Activated CD8-positive, alpha-beta T cell treated with anti-CD3 and anti-CD28 coated beads for 36 hours (primary cell): ENCODE measurements around the gene KLHL29. TPM values are rescaled to one million over a fixed set of nuclear protein-coding genes. Genes with fewer than 3 reads are reported as not detected.
"Not testable (repeated sequence)": the region's sequence is repeated elsewhere in the genome, so short reads cannot be mapped to it uniquely, and the experiment has no call there.

ENCODE experiments used
- ATAC-seq: fragments of 200-7000 bp; cut with Tn5 transposase; one replicate; pipeline ENCODE4 v1.10.0; 2021; ENCODE audit warnings: mild to moderate bottlenecking, moderate library complexity
- CTCF ChIA-PET: fragments of 350-600 bp; sonication (Branson Sonifier 250); formaldehyde crosslinking; loops from one replicate; lab custom pipeline; 2021; ENCODE audit warnings: antibody characterized with exemption; lab: Charles Lee
- POLR2A ChIA-PET: fragments of 350-600 bp; sonication (Branson Sonifier 250); formaldehyde crosslinking; loops from one replicate; lab custom pipeline; 2021; ENCODE audit warnings: antibody characterized with exemption; lab: Charles Lee
- DNase-seq: peaks from one replicate; pipeline ENCODE4 v3.0.0-alpha.2; 2020
- H3K27ac Mint-ChIP-seq: one replicate; pipeline ENCODE4 v1.8.0; 2021; ENCODE audit warnings: mild to moderate bottlenecking, mixed read lengths
- H3K27me3 Mint-ChIP-seq: one replicate; pipeline ENCODE4 v1.8.0; 2021; ENCODE audit warnings: mixed read lengths
- H3K36me3 Mint-ChIP-seq: one replicate; pipeline ENCODE4 v1.8.0; 2021; ENCODE audit warnings: low read depth, mixed read lengths
- H3K4me1 Mint-ChIP-seq: one replicate; pipeline ENCODE4 v1.8.0; 2021; ENCODE audit warnings: low read depth, mixed read lengths
- H3K4me3 Mint-ChIP-seq: one replicate; pipeline ENCODE4 v1.8.0; 2021; ENCODE audit warnings: mild to moderate bottlenecking, moderate library complexity, mixed read lengths
- H3K9me3 Mint-ChIP-seq: one replicate; pipeline ENCODE4 v1.8.0; 2021; ENCODE audit warnings: mixed read lengths
- intact Hi-C: fragments of 100-400 bp; cut with micrococcal nuclease; formaldehyde crosslinking; loops from one replicate; pipeline ENCODE4 v1.10.0; 2022
- total RNA-seq, 2 experiments: library from RNA; stranded (reverse); gene quantifications; one replicate each; pipeline ENCODE4 v1.2.3, GENCODE V29; 2021
- TF ChIP-seq, protein P1 (sequence below): fragments of 200-600 bp; IDR thresholded peaks from one replicate; pipeline ENCODE4 v1.8.0; 2022; ENCODE audit warnings: antibody characterized with exemption, mild to moderate bottlenecking

KLHL29 gene
- total RNA-seq, 2 experiments from 2014 or later, result 1.0 to 1.2 TPM

DNA sequence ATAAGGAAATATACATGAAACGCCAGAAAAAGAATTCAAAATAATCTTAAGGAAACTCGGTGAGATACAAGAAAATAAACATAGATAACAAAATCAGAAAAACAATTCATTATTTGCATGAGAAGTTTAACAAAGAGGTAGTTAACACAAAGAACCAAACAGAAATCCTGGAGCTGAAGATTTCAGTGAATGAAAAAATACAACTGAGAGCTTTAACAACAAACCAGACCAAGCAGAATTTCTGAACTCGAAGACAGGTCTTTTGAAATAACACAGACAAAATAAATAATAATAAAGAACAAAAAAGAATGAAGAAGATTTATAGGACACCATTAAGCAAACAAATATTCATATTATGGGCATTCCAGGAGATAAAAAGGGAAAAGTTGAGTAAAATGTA lies 337.3 kb downstream of the KLHL29 start:
- DNase-seq (no peak), ATAC-seq (no peak)
- ChIA-PET POLR2A (no interaction called here), CTCF (no interaction called here)
- Mint-ChIP-seq H3K27ac (no peak overlapping the region), H3K36me3 (peaks cover 46% of the 10 kb centered on the region), H3K27me3 (no peaks in the 10 kb centered on the region), H3K9me3 (peaks cover 24% of the 10 kb centered on the region), H3K4me3 (no peak overlapping the region), H3K4me1 (no peaks in the 10 kb centered on the region)
- intact Hi-C loops, result no loop called here
- TF ChIP-seq, protein P1, sequence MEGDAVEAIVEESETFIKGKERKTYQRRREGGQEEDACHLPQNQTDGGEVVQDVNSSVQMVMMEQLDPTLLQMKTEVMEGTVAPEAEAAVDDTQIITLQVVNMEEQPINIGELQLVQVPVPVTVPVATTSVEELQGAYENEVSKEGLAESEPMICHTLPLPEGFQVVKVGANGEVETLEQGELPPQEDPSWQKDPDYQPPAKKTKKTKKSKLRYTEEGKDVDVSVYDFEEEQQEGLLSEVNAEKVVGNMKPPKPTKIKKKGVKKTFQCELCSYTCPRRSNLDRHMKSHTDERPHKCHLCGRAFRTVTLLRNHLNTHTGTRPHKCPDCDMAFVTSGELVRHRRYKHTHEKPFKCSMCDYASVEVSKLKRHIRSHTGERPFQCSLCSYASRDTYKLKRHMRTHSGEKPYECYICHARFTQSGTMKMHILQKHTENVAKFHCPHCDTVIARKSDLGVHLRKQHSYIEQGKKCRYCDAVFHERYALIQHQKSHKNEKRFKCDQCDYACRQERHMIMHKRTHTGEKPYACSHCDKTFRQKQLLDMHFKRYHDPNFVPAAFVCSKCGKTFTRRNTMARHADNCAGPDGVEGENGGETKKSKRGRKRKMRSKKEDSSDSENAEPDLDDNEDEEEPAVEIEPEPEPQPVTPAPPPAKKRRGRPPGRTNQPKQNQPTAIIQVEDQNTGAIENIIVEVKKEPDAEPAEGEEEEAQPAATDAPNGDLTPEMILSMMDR, result no peak

DNA sequence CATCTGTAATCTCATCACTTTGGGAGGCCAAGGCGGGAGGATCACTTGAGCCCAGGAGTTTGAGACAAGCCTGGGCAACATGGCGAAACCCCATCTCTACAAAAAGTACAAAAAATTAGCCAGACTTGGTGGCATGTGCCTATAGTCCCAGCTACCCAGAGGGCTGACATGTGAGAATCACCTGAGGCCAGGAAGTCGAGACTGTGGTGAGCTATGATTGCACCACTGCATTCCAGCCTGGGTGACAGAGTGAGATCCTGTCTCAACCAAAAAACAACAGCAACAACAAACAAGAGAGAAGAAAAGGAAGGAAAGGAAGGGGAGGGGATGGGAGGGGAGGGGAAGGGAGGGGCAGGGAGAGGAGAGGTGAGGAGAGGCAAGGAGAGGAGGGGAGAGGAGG lies 338.1 kb downstream of the KLHL29 start:
- H3K27me3 Mint-ChIP-seq, H3K27ac Mint-ChIP-seq, H3K4me3 Mint-ChIP-seq, intact Hi-C loops, ATAC-seq, DNase-seq, POLR2A ChIA-PET, H3K4me1 Mint-ChIP-seq, CTCF ChIA-PET: not testable (repeated sequence)
- peaks cover 47% of the 10 kb centered on the region for H3K36me3 Mint-ChIP-seq
- H3K9me3 Mint-ChIP-seq, result peaks cover 24% of the 10 kb centered on the region

DNA sequence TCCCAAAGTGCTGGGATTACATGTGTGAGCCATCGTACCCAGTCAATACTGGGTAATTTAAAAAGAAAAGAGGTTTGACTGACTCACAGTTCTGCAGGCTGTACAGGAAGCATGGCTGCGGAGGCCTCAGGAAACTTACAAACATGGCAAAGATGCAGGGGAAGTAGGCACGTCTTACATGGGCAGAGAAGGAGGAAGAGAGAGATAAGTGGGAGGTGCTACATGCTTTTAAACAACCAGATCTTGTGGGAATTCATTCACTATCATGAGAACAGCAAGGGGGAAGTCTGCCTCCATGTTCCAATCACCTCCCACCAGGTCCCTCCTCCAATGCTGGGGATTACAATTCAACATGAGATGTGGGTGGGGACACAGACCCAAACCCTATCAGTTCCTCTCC lies 349.4 kb downstream of the KLHL29 start:
- Mint-ChIP-seq H3K36me3 (peaks cover 37% of the 10 kb centered on the region), H3K9me3 (no peaks in the 10 kb centered on the region), H3K27ac (no peak overlapping the region), H3K4me1 (no peaks in the 10 kb centered on the region), H3K27me3 (no peaks in the 10 kb centered on the region), H3K4me3 (no peak overlapping the region)
- ATAC-seq (no peak), DNase-seq (no peak)
- CTCF ChIA-PET, result no interaction called here
- intact Hi-C loops, result no loop called here
- POLR2A ChIA-PET, result no interaction called here
- TF ChIP-seq, protein P1, result no peak

DNA sequence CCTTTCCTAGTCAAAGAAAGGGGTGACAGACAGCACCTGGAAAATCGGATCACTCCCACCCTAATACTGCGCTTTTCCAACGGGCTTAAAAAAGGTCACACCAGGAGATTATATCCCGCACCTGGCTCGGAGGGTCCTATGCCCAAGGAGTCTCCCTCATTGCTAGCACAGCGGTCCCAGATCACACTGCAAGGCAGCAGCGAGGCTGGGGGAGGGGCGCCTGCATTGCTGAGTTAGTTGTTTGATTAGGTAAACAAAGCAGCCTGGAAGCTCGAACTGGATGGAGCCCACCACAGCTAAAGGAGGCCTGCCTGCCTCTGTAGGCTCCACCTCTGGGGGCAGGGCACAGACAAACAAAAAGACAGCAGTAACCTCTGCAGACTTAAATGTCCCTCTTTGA lies 351.8 kb downstream of the KLHL29 start:
- not testable (repeated sequence) for H3K4me3 Mint-ChIP-seq

DNA sequence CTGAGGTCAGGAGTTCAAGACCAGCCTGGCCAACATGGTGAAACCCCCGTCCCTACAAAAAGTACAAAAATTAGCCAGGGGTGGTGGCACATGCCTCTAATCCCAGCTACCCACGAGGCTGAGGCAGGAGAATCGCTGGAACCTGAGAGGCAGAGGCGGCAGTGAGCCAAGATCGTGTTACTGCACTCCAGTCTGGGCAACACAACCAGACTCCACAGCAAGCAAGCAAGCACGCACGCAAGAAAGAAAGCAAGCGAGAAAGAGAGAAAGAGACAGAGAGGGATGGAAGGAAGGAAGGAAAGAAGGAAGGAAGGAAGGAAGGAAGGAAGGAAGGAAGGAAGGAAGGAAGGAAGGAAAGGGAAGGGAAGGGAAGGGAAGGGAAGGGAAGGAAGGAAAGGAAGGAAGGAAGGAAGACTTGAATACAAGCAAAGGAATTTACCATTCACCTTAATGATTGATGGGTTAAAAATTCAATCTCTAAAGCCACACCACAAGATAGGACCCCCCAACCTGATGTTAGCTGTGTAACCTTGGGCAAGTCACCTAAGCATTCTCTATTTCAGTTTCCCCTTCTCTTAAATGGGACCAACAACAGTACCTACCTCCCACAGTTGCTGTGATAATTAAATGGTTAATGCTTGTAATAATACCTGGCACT lies 360.2 kb downstream of the KLHL29 start:
- intact Hi-C loops, result no loop called here
- Mint-ChIP-seq H3K27ac (no peak overlapping the region), H3K36me3 (peaks cover 24% of the 10 kb centered on the region), H3K4me1 (no peaks in the 10 kb centered on the region), H3K27me3 (no peaks in the 10 kb centered on the region), H3K9me3 (peaks cover 2% of the 10 kb centered on the region), H3K4me3 (no peak overlapping the region)
- TF ChIP-seq, protein P1, result no peak
- POLR2A ChIA-PET, result no interaction called here
- DNase-seq (no peak), ATAC-seq (no peak)
- CTCF ChIA-PET, result no interaction called here

More for the DNA sequence above, 351.8 kb downstream of the KLHL29 start:
- H3K36me3 Mint-ChIP-seq, result peaks cover 35% of the 10 kb centered on the region
- H3K4me1 Mint-ChIP-seq, ATAC-seq, H3K27me3 Mint-ChIP-seq, intact Hi-C loops, H3K9me3 Mint-ChIP-seq, POLR2A ChIA-PET, DNase-seq, H3K27ac Mint-ChIP-seq, CTCF ChIA-PET: not testable (repeated sequence)

DNA sequence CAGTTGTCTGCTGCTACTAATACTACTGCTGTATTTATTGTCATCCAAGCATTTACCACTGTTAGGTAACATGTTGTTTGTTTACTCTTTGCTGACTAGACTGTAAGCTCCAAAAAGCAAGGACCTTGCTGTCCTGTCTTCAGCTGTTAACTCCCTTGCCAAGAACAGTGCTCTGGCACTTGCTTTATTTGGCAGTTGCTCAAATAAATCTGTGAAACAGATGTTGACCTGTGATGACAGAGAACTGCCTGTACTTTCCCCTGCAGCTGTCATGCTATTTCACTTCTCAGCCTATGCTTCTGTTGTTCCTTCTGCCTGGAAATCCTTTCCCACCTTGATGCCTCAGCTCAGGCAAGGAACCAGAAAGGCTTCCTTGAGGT lies 360.7 kb downstream of the KLHL29 start:
- Mint-ChIP-seq H3K9me3 (peaks cover 2% of the 10 kb centered on the region), H3K4me1 (no peaks in the 10 kb centered on the region), H3K27ac (no peak overlapping the region), H3K4me3 (no peak overlapping the region), H3K27me3 (no peaks in the 10 kb centered on the region), H3K36me3 (peaks cover 22% of the 10 kb centered on the region)
- TF ChIP-seq, protein P1, result no peak
- DNase-seq (no peak), ATAC-seq (no peak)
- intact Hi-C loops, result no loop called here
- ChIA-PET CTCF (no interaction called here), POLR2A (no interaction called here)
